GM19467 (cell line): ENCODE data around the gene TEC.
"Not testable (repeated sequence)": the region's sequence is repeated elsewhere in the genome, so short reads cannot be mapped to it uniquely, and the experiment has no call there.

Experiments
- ATAC-seq: cut with Tn5 transposase; IDR thresholded peaks from one replicate; pipeline ENCODE4 v1.9.1; 2021; ENCODE audit warnings: mild to moderate bottlenecking, moderate library complexity; ENCODE audit not compliant: unreplicated experiment

The TEC gene

GRCh38 chr4:48169636-48170035 lies 100.0 kb downstream of the TEC start:
- no peak for ATAC-seq

- no peak for ATAC-seq
Measured at GRCh38 chr4:48167538-48168263, 101.9 kb downstream of the TEC start.

- ATAC-seq: not testable (repeated sequence)
Measured at GRCh38 chr4:48164561-48164960, 105.1 kb downstream of the TEC start.

- no peak for ATAC-seq
Measured at GRCh38 chr4:48163746-48164145, 105.9 kb downstream of the TEC start.

- no peak for ATAC-seq
Measured at GRCh38 chr4:48162162-48162561, 107.5 kb downstream of the TEC start.

- ATAC-seq: no peak
Measured at GRCh38 chr4:48157271-48157670, 112.4 kb downstream of the TEC start.

GRCh38 chr4:48156423-48156822 lies 113.2 kb downstream of the TEC start:
- no peak for ATAC-seq

- ATAC-seq: no peak
Measured at GRCh38 chr4:48153791-48154550, 115.7 kb downstream of the TEC start.

GRCh38 chr4:48152259-48152658 lies 117.4 kb downstream of the TEC start:
- no peak for ATAC-seq

- ATAC-seq: no peak
Measured at GRCh38 chr4:48149827-48150370, 119.7 kb downstream of the TEC start.

GRCh38 chr4:48147621-48148020 lies 122.0 kb downstream of the TEC start:
- ATAC-seq: no peak

GRCh38 chr4:48141048-48141447 lies 128.6 kb downstream of the TEC start:
- ATAC-seq: no peak

GRCh38 chr4:48139691-48140090 lies 129.9 kb downstream of the TEC start:
- no peak for ATAC-seq

- ATAC-seq: peak; percentile 90
Measured at GRCh38 chr4:48138936-48139335, 130.7 kb downstream of the TEC start.

- no peak for ATAC-seq
Measured at GRCh38 chr4:48138511-48138910, 131.1 kb downstream of the TEC start.

- no peak for ATAC-seq
Measured at GRCh38 chr4:48137846-48138245, 131.8 kb downstream of the TEC start.

- no peak for ATAC-seq
Measured at GRCh38 chr4:48134081-48134480, 135.6 kb downstream of the TEC start, which contains the start of gene TXK. TSS of gene TXK (minus strand) at chr4:48134250. CDS start at chr4:48134170, 80 bp downstream.

- no peak for ATAC-seq
Measured at GRCh38 chr4:48133669-48134068, 136.0 kb downstream of the TEC start.

- ATAC-seq: no peak
Measured at GRCh38 chr4:48131736-48132135, 137.9 kb downstream of the TEC start.

- no peak for ATAC-seq
Measured at GRCh38 chr4:48130100-48130499, 139.5 kb downstream of the TEC start.

- ATAC-seq: no peak
Measured at GRCh38 chr4:48129307-48130014, 140.2 kb downstream of the TEC start.
